Lung (tissue), 12 donors: ENCODE results near the gene MTERF4. TPM values are rescaled to one million over a fixed set of nuclear protein-coding genes. Genes with fewer than 3 reads are reported as not detected.

ENCODE experiments used
- ATAC-seq: fragments of 200-7000 bp; cut with Tn5 transposase; one replicate; pipeline ENCODE4 v1.9.1; 2020; ENCODE audit warnings: moderate number of reproducible peaks; ENCODE audit not compliant: insufficient read depth, low FRiP score
- DNase-seq, 3 donors: peaks; one replicate each; pipeline ENCODE4 v3.0.0-alpha.2; 2013 to 2017
- H3K27ac ChIP-seq, 2 donors: one replicate each; pipeline ENCODE4 v1.5.1; 2013; ENCODE audit warnings: mild to moderate bottlenecking in 2 of 2, moderate library complexity in 2 of 2, control low read depth in 1 of 2, inconsistent platforms in 1 of 2, low read depth in 1 of 2, low read length in 1 of 2
- H3K27me3 ChIP-seq, 3 donors: one replicate each; pipeline ENCODE4 v1.5.1; 2013; ENCODE audit warnings: low read length in 2 of 3; ENCODE audit not compliant: control insufficient read depth in 3 of 3, insufficient read depth in 3 of 3
- H3K36me3 ChIP-seq, 4 donors: one replicate each; pipeline ENCODE4 v1.5.1; 2013; ENCODE audit warnings: low read length in 4 of 4, mild to moderate bottlenecking in 1 of 4, moderate library complexity in 1 of 4; ENCODE audit not compliant: control insufficient read depth in 4 of 4, insufficient read depth in 4 of 4
- H3K4me1 ChIP-seq, 5 donors: one replicate each; pipeline ENCODE4 v1.5.1; 2013; ENCODE audit warnings: low read length in 5 of 5, mild to moderate bottlenecking in 2 of 5, moderate library complexity in 1 of 5; ENCODE audit not compliant: control insufficient read depth in 5 of 5, insufficient read depth in 5 of 5
- H3K4me3 ChIP-seq: one replicate; pipeline ENCODE4 v1.5.1; 2013; ENCODE audit warnings: mild to moderate bottlenecking, control low read depth, moderate library complexity
- H3K9ac ChIP-seq, 2 donors: one replicate each; pipeline ENCODE4 v1.5.1; 2013; ENCODE audit warnings: low read length in 2 of 2, control low read depth in 1 of 2; ENCODE audit not compliant: insufficient read depth in 1 of 2
- H3K9me3 ChIP-seq, 4 donors: one replicate each; pipeline ENCODE4 v1.5.1; 2013; ENCODE audit warnings: low read length in 3 of 4, mild to moderate bottlenecking in 1 of 4, moderate library complexity in 1 of 4; ENCODE audit not compliant: control insufficient read depth in 4 of 4, insufficient read depth in 3 of 4
- WGBS, 2 donors: extraction: QIAGEN DNeasy Blood & Tissue Kit; methylation state at CpG; one replicate each; pipeline ENCODE4 v1.1.7; 2013; 5-methylcytosine and 5-hydroxymethylcytosine counted together
- polyA plus RNA-seq, 2 donors: library from polyadenylated mRNA; stranded (reverse); fragments of 200-250 nt; gene quantifications; one replicate each; pipeline ENCODE4 v1.2.1, GENCODE V29; 2013
- total RNA-seq, 2 donors: library from RNA; depleted of rRNA in 1 of 2; stranded (reverse); fragments of >200 nt in 1 of 2; gene quantifications; one replicate each; pipeline ENCODE4 v1.2.1, GENCODE V29; 2014 to 2021
- TF ChIP-seq, protein P1 (sequence below): IDR thresholded peaks from 2 replicates; pipeline ENCODE4 v1.5.1; 2012; ENCODE audit warnings: mild to moderate bottlenecking; ENCODE audit errors: control extremely low read depth, extremely low read depth
- donor health status: control.
- donor health status: control.
- donor health status: Bipolar disorder and iron deficiency.
- donor health status: healthy.
- donor health status: DM: yes; HTN: yes; CAD: no.

Gene MTERF4
- total and polyA plus RNA-seq, 4 donors, result 23.5 to 50.1 (median 27.5) TPM

DNA sequence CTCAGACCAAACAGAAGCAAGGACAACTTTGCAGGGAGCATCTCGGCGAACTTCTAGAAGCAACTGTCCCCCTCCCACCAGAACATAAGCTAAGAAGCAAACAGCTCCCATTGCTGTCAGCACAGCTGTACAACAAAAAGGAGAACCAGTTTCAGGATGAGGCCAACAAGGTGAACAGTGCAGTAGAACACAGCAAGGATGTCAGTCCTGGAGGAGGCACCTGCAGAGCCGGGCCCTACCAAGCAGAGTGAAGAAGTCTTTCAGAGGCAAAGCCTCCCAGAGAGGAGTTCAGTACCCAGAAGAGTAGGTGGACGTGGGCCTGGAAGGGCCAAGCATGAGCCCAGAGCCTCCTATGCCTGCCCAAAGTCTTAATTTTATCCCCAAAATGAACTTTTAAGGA lies 46.2 kb upstream of the MTERF4 start:
- ATAC-seq (no peak), DNase-seq (no peak)
- Histone ChIP-seq H3K27me3 (no peaks in the 10 kb centered on the region), H3K4me1 (peaks cover 0 to 25% (median 6%) of the 10 kb centered on the region in 5 donors), H3K9me3 (no peaks in the 10 kb centered on the region), H3K27ac (no peak overlapping the region), H3K36me3 (peaks cover 0 to 3% (median 0%) of the 10 kb centered on the region in 4 donors), H3K4me3 (no peak overlapping the region), H3K9ac (no peak overlapping the region)
- TF ChIP-seq, protein P1, sequence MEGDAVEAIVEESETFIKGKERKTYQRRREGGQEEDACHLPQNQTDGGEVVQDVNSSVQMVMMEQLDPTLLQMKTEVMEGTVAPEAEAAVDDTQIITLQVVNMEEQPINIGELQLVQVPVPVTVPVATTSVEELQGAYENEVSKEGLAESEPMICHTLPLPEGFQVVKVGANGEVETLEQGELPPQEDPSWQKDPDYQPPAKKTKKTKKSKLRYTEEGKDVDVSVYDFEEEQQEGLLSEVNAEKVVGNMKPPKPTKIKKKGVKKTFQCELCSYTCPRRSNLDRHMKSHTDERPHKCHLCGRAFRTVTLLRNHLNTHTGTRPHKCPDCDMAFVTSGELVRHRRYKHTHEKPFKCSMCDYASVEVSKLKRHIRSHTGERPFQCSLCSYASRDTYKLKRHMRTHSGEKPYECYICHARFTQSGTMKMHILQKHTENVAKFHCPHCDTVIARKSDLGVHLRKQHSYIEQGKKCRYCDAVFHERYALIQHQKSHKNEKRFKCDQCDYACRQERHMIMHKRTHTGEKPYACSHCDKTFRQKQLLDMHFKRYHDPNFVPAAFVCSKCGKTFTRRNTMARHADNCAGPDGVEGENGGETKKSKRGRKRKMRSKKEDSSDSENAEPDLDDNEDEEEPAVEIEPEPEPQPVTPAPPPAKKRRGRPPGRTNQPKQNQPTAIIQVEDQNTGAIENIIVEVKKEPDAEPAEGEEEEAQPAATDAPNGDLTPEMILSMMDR, result no peak
- 86 to 93% methylated on average over 4 of the region's 4 CpGs for whole genome bisulfite sequencing, 2 donors

DNA sequence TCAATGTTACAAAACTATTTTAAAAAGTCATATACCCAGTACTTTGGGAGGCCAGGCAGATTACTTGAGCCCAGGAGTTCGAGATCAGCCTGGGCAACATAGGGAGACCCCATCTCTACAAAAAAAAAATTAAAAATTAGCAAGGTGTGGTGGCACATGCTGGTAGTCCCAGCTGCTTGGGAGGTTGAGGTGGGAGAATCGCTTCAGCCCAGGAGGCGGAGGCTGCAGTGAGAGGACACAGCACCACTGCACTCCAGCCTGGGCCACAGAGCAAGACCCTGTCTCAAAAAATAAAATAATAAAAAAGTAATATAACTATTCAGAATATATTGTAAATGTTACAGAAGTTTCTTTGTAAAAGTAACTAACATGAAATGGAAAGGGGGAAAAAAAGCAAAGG lies 45.2 kb upstream of the MTERF4 start:
- TF ChIP-seq, protein P1, result no peak
- no peaks in the 10 kb centered on the region for H3K27me3 ChIP-seq
- no peak overlapping the region for H3K27ac ChIP-seq
- H3K9ac ChIP-seq, result no peak overlapping the region
- peaks cover 0 to 25% (median 6%) of the 10 kb centered on the region in 5 donors for H3K4me1 ChIP-seq
- no peaks in the 10 kb centered on the region for H3K9me3 ChIP-seq
- ATAC-seq (no peak), DNase-seq (no peak)
- H3K36me3 ChIP-seq, result peaks cover 0 to 4% (median 0%) of the 10 kb centered on the region in 4 donors
- H3K4me3 ChIP-seq, result no peak overlapping the region
- 98 to 100% methylated on average over 3 of the region's 3 CpGs for WGBS, 2 donors

DNA sequence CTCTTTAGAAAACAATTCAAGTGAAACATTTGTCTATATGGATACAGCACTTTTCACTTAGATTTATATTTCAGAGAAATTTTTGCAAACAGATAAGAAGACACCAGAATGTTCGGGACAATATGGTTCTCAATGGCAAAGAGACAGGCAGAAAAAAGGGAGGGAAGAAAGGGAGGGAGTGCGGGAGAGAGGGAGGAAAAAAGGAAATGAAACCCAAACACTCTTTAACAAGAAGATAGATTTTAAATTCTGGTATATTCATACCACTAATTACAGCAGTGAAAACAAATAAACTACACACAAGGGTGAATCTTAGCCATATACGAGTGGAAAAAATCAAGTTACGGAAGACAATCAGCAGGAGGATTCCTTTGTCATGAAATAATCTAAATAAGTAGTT lies 44.2 kb upstream of the MTERF4 start:
- H3K4me1 ChIP-seq, result peaks cover 0 to 19% (median 3%) of the 10 kb centered on the region in 5 donors
- H3K27me3 ChIP-seq, result no peaks in the 10 kb centered on the region
- H3K4me3 ChIP-seq, result no peak overlapping the region
- H3K27ac ChIP-seq, result no peak overlapping the region
- TF ChIP-seq, protein P1, result no peak
- H3K36me3 ChIP-seq, result peaks cover 0 to 6% (median 0%) of the 10 kb centered on the region in 4 donors
- H3K9me3 ChIP-seq, result no peaks in the 10 kb centered on the region
- no peak for ATAC-seq
- 75 to 79% methylated on average over 4 of the region's 4 CpGs for WGBS, 2 donors
- no peak overlapping the region for H3K9ac ChIP-seq
- DNase-seq, result no peak

DNA sequence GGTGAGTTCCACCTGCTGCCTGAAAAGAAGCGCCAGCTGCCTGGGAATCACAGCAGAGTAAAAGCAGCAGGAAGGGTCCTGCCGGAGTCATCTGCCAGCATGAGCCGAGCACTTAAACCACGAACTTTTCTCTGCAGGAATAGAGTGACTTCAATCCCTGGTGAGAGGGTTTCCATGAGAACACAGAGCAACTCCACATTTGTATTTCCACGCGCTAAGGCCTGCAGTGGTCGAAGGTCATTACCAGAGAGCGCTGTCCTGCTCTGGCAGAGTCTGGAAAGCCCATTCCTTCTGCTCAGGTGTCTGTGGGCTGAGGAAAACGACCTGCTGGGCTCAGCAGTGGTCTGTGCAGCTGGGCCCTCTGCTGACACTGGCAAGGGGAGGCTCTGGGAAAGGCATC lies 40.5 kb upstream of the MTERF4 start:
- H3K4me3 ChIP-seq, result no peak overlapping the region
- no peaks in the 10 kb centered on the region for H3K9me3 ChIP-seq
- no peaks in the 10 kb centered on the region for H3K4me1 ChIP-seq
- peaks cover 0 to 13% (median 8%) of the 10 kb centered on the region in 4 donors for H3K36me3 ChIP-seq
- no peak for DNase-seq
- TF ChIP-seq, protein P1, result no peak
- no peak for ATAC-seq
- WGBS, 2 donors, result 91 to 95% methylated on average over 9 of the region's 9 CpGs
- H3K27me3 ChIP-seq, result no peaks in the 10 kb centered on the region
- no peak overlapping the region for H3K27ac ChIP-seq
- no peak overlapping the region for H3K9ac ChIP-seq
